ENCODE data around the gene FRYL. TPM values are rescaled to one million over a fixed set of nuclear protein-coding genes. Genes with fewer than 3 reads are reported as not detected.

FRYL gene
- total RNA-seq, 1 experiment from 2014 or later = 47.7 TPM

- TF ChIP-seq, protein P1, sequence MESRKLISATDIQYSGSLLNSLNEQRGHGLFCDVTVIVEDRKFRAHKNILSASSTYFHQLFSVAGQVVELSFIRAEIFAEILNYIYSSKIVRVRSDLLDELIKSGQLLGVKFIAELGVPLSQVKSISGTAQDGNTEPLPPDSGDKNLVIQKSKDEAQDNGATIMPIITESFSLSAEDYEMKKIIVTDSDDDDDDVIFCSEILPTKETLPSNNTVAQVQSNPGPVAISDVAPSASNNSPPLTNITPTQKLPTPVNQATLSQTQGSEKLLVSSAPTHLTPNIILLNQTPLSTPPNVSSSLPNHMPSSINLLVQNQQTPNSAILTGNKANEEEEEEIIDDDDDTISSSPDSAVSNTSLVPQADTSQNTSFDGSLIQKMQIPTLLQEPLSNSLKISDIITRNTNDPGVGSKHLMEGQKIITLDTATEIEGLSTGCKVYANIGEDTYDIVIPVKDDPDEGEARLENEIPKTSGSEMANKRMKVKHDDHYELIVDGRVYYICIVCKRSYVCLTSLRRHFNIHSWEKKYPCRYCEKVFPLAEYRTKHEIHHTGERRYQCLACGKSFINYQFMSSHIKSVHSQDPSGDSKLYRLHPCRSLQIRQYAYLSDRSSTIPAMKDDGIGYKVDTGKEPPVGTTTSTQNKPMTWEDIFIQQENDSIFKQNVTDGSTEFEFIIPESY (IDR thresholded peaks at IDR 0.05; ENCODE audit: extremely low read depth, insufficient replicate concordance, low read length) = no peak
- TF ChIP-seq YY1 (IDR thresholded peaks at IDR 0.05; ENCODE audit: extremely low read depth, insufficient replicate concordance, low read depth, low read length) = no peak
- no peak for TF ChIP-seq EZH2 (IDR thresholded peaks at IDR 0.05)
- no peak for TF ChIP-seq POLR2A (IDR thresholded peaks at IDR 0.05; ENCODE audit: borderline replicate concordance, extremely low read depth, insufficient read depth, insufficient read length)
- no peak for TF ChIP-seq REST (IDR thresholded peaks at IDR 0.05; ENCODE audit: low read depth)
- TF ChIP-seq, protein P2, sequence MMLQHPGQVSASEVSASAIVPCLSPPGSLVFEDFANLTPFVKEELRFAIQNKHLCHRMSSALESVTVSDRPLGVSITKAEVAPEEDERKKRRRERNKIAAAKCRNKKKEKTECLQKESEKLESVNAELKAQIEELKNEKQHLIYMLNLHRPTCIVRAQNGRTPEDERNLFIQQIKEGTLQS (IDR thresholded peaks at IDR 0.05) = no peak
- no peak for TF ChIP-seq FOSL1 (IDR thresholded peaks at IDR 0.05; ENCODE audit: low read depth)
- TF ChIP-seq TCF7L2 (IDR thresholded peaks at IDR 0.05; ENCODE audit: borderline replicate concordance, extremely low read depth, insufficient read depth, insufficient read length) = no peak
- no peak for TF ChIP-seq CTCF (IDR thresholded peaks at IDR 0.05 in 2 of 3, conservative IDR thresholded peaks at IDR 0.05 in 1 of 3; ENCODE audit: borderline replicate concordance in 1 of 3, insufficient read depth in 1 of 3, low read depth in 2 of 3, low read length in 2 of 3)
- TF ChIP-seq SP1 (IDR thresholded peaks at IDR 0.05; ENCODE audit: low read depth) = no peak
- TF ChIP-seq CEBPB (IDR thresholded peaks at IDR 0.05; ENCODE audit: low read depth) = no peak
- TF ChIP-seq SRF (IDR thresholded peaks at IDR 0.05; ENCODE audit: low read depth) = no peak
- no peak for TF ChIP-seq POLR2AphosphoS5 (IDR thresholded peaks at IDR 0.05; ENCODE audit: low read depth, low read length)
- TF ChIP-seq RAD21 (IDR thresholded peaks at IDR 0.05; ENCODE audit: low read depth) = no peak
- TF ChIP-seq JUND (IDR thresholded peaks at IDR 0.05) = no peak
- no peak for TF ChIP-seq ELF1 (IDR thresholded peaks at IDR 0.05; ENCODE audit: borderline replicate concordance, low read depth)
- no peak for TF ChIP-seq EZH2phosphoT487 (IDR thresholded peaks at IDR 0.05; ENCODE audit: borderline replicate concordance)
- TF ChIP-seq MAX (IDR thresholded peaks at IDR 0.05) = no peak
- TF ChIP-seq EGR1 (IDR thresholded peaks at IDR 0.05; ENCODE audit: low read depth) = no peak
- H3K36me3 ChIP-seq (ENCODE audit: control insufficient read depth in 1 of 2, insufficient read depth in 2 of 2, low read length in 2 of 2) = peaks cover 11 to 23% of the 10 kb centered on the region in 2 experiments
- no peak for ATAC-seq
These were observed 253.7 kb downstream of the FRYL start for GRCh38 chr4:48526406-48526805.

More at GRCh38 chr4:48526406-48526805, 253.7 kb downstream of the FRYL start:
- Histone ChIP-seq H3K9me2 (ENCODE audit: insufficient read depth) (no peaks in the 10 kb centered on the region), H3K9me3 (ENCODE audit: control insufficient read depth in 1 of 2, insufficient read depth in 1 of 2, low read depth in 1 of 2, low read length in 2 of 2) (no peaks in the 10 kb centered on the region), H3K27ac (ENCODE audit: low read depth, low read length) (no peak overlapping the region), H2AFZ (ENCODE audit: low read depth, low read length, poor library complexity, severe bottlenecking) (no peak overlapping the region), H4K20me1 (ENCODE audit: insufficient read depth) (no peaks in the 10 kb centered on the region), H3K27me3 (ENCODE audit: insufficient read depth, low read length) (no peaks in the 10 kb centered on the region), H3K9ac (ENCODE audit: low read length) (no peak overlapping the region), H3K4me2 (ENCODE audit: low read length) (no peak overlapping the region), H3K4me3 (replicated peaks in 1 of 2; ENCODE audit: low read depth in 1 of 2, low read length in 2 of 2) (no peak overlapping the region), H3K4me1 (ENCODE audit: control insufficient read depth in 1 of 2, insufficient read depth in 2 of 2, low read length in 2 of 2) (no peaks in the 10 kb centered on the region), H3K79me2 (ENCODE audit: insufficient read depth, low read length) (no peaks in the 10 kb centered on the region)
- DNase-seq (ENCODE audit: low read depth, low spot score) = no peak
- ChIA-PET CTCF (no interaction called here), RAD21 (ENCODE audit: low non-redundant PET in 1 of 2, low total read pairs in 2 of 2, uncharacterized antibody in 2 of 2, unreplicated experiment in 2 of 2) (no interaction called here), POLR2A (no interaction called here)
- no TSS peak for BruUV-seq (replicated peaks)
- intact Hi-C loops (cut with micrococcal nuclease) = no loop called here

Measured in HCT116 (cell line).